SK-N-SH (cell line): ENCODE results near the gene ADCY9. TPM values are rescaled to one million over a fixed set of nuclear protein-coding genes. Genes with fewer than 3 reads are reported as not detected.

Experiments used
- CTCF ChIA-PET: fragments of 300-600, 350-600 bp; formaldehyde crosslinking; extraction: SDS; loops from one replicate; lab custom pipeline; 2021; lab: Yijun Ruan, JAX
- POLR2A ChIA-PET: fragments of 350-600 bp; sonication (Branson Sonifier 250); formaldehyde crosslinking; extraction: SDS; loops from one replicate; lab custom pipeline; 2020; ENCODE audit warnings: antibody characterized with exemption, inconsistent platforms; lab: Yijun Ruan, JAX
- DNase-seq: peaks from one replicate; pipeline ENCODE4 v3.0.0; 2012
- H2AFZ ChIP-seq: fragments of 200-600 bp; sonication (generic); 2 replicates; pipeline ENCODE4 v1.8.1; 2016; ENCODE audit warnings: antibody characterized with exemption, mild to moderate bottlenecking, low read depth
- H3F3A ChIP-seq: fragments of 200-600 bp; sonication (generic); replicated peaks from 2 replicates; pipeline ENCODE3; 2016; ENCODE audit warnings: antibody characterized with exemption, mild to moderate bottlenecking; ENCODE audit not compliant: insufficient read depth
- H3K27ac ChIP-seq, 2 experiments: fragments of 200-500 bp in 1 of 2; fragments of 200-600 bp in 1 of 2; sonication (Bioruptor generic) in 1 of 2; sonication (generic), shearing (Covaris generic) in 1 of 2; 2 replicates each; pipeline versions ENCODE4 v1.5.1 to v1.6.1; 2014 to 2016; ENCODE audit warnings: low read depth in 2 of 2, inconsistent platforms in 1 of 2, low read length in 1 of 2, mild to moderate bottlenecking in 1 of 2, mixed read lengths in 1 of 2
- H3K27me3 ChIP-seq: fragments of 200-600 bp; sonication (generic), shearing (Covaris generic); 2 replicates; pipeline ENCODE4 v1.6.1; 2016; ENCODE audit warnings: mixed run types; ENCODE audit not compliant: insufficient read depth
- H3K36me3 ChIP-seq, 2 experiments: fragments of 200-500 bp in 1 of 2; fragments of 200-600 bp in 1 of 2; sonication (Bioruptor generic) in 1 of 2; sonication (generic) in 1 of 2; replicated peaks in 1 of 2; 2 replicates each; pipeline versions ENCODE3 to v1.5.1; 2014 to 2016; ENCODE audit warnings: low read length in 1 of 2, mild to moderate bottlenecking in 1 of 2; ENCODE audit not compliant: insufficient read depth in 2 of 2, control insufficient read depth in 1 of 2
- H3K4me1 ChIP-seq, 2 experiments: fragments of 200-500 bp in 1 of 2; fragments of 200-600 bp in 1 of 2; sonication (Bioruptor generic) in 1 of 2; sonication (generic), shearing (Covaris generic) in 1 of 2; 2 replicates each; pipeline versions ENCODE4 v1.5.1 to v1.6.1; 2014 to 2016; ENCODE audit warnings: low read depth in 1 of 2, low read length in 1 of 2, mixed run types in 1 of 2; ENCODE audit not compliant: insufficient read depth in 2 of 2, control insufficient read depth in 1 of 2
- H3K4me2 ChIP-seq: fragments of 200-600 bp; sonication (generic), shearing (Covaris generic); 2 replicates; pipeline ENCODE4 v1.6.1; 2017; ENCODE audit warnings: mixed run types
- H3K4me3 ChIP-seq, 2 experiments: fragments of 200-500 bp in 1 of 2; fragments of 200-600 bp in 1 of 2; sonication (Bioruptor generic) in 1 of 2; sonication (generic), shearing (Covaris generic) in 1 of 2; 2 replicates each; pipeline versions ENCODE4 v1.5.1 to v1.8.1; 2014 to 2016; ENCODE audit warnings: low read depth in 2 of 2, inconsistent platforms in 1 of 2, low read length in 1 of 2, mild to moderate bottlenecking in 1 of 2, mixed read lengths in 1 of 2, moderate library complexity in 1 of 2
- H3K79me2 ChIP-seq: fragments of 200-600 bp; sonication (generic); 2 replicates; pipeline ENCODE4 v1.8.1; 2017; ENCODE audit warnings: mild to moderate bottlenecking; ENCODE audit not compliant: insufficient read depth
- H3K9ac ChIP-seq: fragments of 200-600 bp; sonication (generic); 2 replicates; pipeline ENCODE4 v1.6.1; 2017; ENCODE audit warnings: mixed run types
- H3K9me2 ChIP-seq: fragments of 200-600 bp; sonication (generic); 2 replicates; pipeline ENCODE4 v1.6.1; 2017; ENCODE audit warnings: mixed run types
- H3K9me3 ChIP-seq: fragments of 200-600 bp; sonication (generic); 2 replicates; pipeline ENCODE4 v1.6.1; 2017; ENCODE audit warnings: mixed run types, mild to moderate bottlenecking, moderate library complexity
- H4K20me1 ChIP-seq: fragments of 200-600 bp; sonication (generic); 2 replicates; pipeline ENCODE4 v1.6.1; 2017; ENCODE audit warnings: mild to moderate bottlenecking, mixed run types; ENCODE audit not compliant: insufficient read depth
- ELF1 ChIP-seq: IDR thresholded peaks from 2 replicates; pipeline ENCODE4 v1.4.0; 2012
- EP300 ChIP-seq, 2 experiments: IDR thresholded peaks; 2 replicates each; pipeline versions ENCODE4 v1.4.0 to v1.6.1; 2012; ENCODE audit warnings: borderline replicate concordance in 1 of 2, low read depth in 1 of 2, low read length in 1 of 2
- EZH2phosphoT487 ChIP-seq: fragments of 200-600 bp; sonication (generic); IDR thresholded peaks from 2 replicates; pipeline ENCODE4 v1.6.1; 2017; ENCODE audit warnings: low read depth, mixed run types, mild to moderate bottlenecking, antibody characterized with exemption, moderate library complexity, borderline replicate concordance
- FOSL2 ChIP-seq: IDR thresholded peaks from 2 replicates; pipeline ENCODE4 v1.4.0; 2012; ENCODE audit warnings: low read depth, mild to moderate bottlenecking, moderate library complexity, borderline replicate concordance
- GATA2 ChIP-seq: sonication (generic); formaldehyde crosslinking; IDR thresholded peaks from 2 replicates; pipeline ENCODE4 v1.5.0; 2020; ENCODE audit warnings: mild to moderate bottlenecking, missing genetic modification reagents
- NFIC ChIP-seq: IDR thresholded peaks from 2 replicates; pipeline ENCODE4 v1.4.0; 2012; ENCODE audit warnings: borderline replicate concordance
- NRF1 ChIP-seq: IDR thresholded peaks from 2 replicates; pipeline ENCODE4 v1.6.1; 2012; ENCODE audit warnings: low read depth, mild to moderate bottlenecking, low read length
- RAD21 ChIP-seq: IDR thresholded peaks from 2 replicates; pipeline ENCODE4 v1.6.1; 2012; ENCODE audit warnings: mild to moderate bottlenecking, low read length
- RXRA ChIP-seq: IDR thresholded peaks from 2 replicates; pipeline ENCODE4 v1.4.0; 2012; ENCODE audit warnings: low read depth, mild to moderate bottlenecking, borderline replicate concordance
- SMC3 ChIP-seq: IDR thresholded peaks from 2 replicates; pipeline ENCODE4 v1.6.1; 2012; ENCODE audit warnings: low read depth, low read length, improper control_type of control experiment
- TAF1 ChIP-seq: IDR thresholded peaks from 2 replicates; pipeline ENCODE4 v1.6.1; 2012; ENCODE audit warnings: low read depth, mild to moderate bottlenecking, low read length, moderate library complexity, borderline replicate concordance
- YY1 ChIP-seq: IDR thresholded peaks from 2 replicates; pipeline ENCODE4 v1.4.0; 2012; ENCODE audit warnings: low read depth, mild to moderate bottlenecking
- WGBS: methylation state at CpG from one replicate; pipeline ENCODE4 v1.1.6; 2017; ENCODE audit warnings: low lambda C conversion rate; 5-methylcytosine and 5-hydroxymethylcytosine counted together
- polyA plus RNA-seq, 3 experiments: library from polyadenylated mRNA; depleted of rRNA; stranded (reverse); fragments of >200 nt; gene quantifications; 2 replicates each; pipeline ENCODE4 v1.2.3, GENCODE V29; 2012
- TF ChIP-seq, protein P1 (sequence below): IDR thresholded peaks from 2 replicates; pipeline ENCODE4 v1.4.0; 2012; ENCODE audit warnings: low read depth
- TF ChIP-seq, protein P2 (sequence below): fragments of 200-600 bp; sonication (generic); IDR thresholded peaks from 2 replicates; pipeline ENCODE4 v1.6.1; 2017; ENCODE audit warnings: antibody characterized with exemption, mild to moderate bottlenecking, moderate library complexity
- TF ChIP-seq, protein P3 (sequence below): IDR thresholded peaks from 2 replicates; pipeline ENCODE4 v1.4.0; 2012; ENCODE audit warnings: low read depth, borderline replicate concordance
- TF ChIP-seq, protein P4 (sequence below): IDR thresholded peaks from 2 replicates; pipeline ENCODE4 v1.4.0; 2012; ENCODE audit warnings: low read depth, borderline replicate concordance

Gene ADCY9
- polyA plus RNA-seq, 1 of the 3 experiments (the other 2 are of a cell fraction), result 5.2 TPM

DNA sequence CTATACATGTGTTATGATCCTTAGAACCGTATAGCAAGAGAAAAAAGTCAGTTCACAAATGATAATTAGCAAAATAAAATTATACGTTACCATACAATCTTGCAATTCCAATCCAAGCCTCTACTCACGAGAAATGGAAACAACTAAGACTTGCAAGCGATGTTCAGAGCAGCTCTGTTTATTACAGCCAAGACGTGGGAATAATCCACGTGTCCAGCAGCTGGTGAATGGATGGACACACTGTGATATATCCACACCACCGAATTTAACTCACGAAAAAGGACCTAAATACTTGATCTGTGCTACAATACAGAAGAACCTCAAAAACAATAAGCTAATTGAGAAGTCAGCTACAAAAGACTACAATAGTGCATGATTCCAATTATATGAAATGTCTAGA is 88.1 kb downstream of the ADCY9 start:
- no peak overlapping the region for H3K9ac ChIP-seq
- DNase-seq, result no peak
- CTCF ChIA-PET, result no interaction called here
- H3K4me2 ChIP-seq, result no peak overlapping the region
- no peak for TF ChIP-seq RXRA
- no peak for TF ChIP-seq GATA2 (CRISPR knock-in tag)
- TF ChIP-seq, protein P1, sequence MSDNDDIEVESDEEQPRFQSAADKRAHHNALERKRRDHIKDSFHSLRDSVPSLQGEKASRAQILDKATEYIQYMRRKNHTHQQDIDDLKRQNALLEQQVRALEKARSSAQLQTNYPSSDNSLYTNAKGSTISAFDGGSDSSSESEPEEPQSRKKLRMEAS, result no peak
- TF ChIP-seq EP300 (IDR thresholded peaks at IDR 0.05; ENCODE audit: borderline replicate concordance in 1 of 2, low read depth in 1 of 2, low read length in 1 of 2), result no peak
- no peak for TF ChIP-seq RAD21
- TF ChIP-seq, protein P2, sequence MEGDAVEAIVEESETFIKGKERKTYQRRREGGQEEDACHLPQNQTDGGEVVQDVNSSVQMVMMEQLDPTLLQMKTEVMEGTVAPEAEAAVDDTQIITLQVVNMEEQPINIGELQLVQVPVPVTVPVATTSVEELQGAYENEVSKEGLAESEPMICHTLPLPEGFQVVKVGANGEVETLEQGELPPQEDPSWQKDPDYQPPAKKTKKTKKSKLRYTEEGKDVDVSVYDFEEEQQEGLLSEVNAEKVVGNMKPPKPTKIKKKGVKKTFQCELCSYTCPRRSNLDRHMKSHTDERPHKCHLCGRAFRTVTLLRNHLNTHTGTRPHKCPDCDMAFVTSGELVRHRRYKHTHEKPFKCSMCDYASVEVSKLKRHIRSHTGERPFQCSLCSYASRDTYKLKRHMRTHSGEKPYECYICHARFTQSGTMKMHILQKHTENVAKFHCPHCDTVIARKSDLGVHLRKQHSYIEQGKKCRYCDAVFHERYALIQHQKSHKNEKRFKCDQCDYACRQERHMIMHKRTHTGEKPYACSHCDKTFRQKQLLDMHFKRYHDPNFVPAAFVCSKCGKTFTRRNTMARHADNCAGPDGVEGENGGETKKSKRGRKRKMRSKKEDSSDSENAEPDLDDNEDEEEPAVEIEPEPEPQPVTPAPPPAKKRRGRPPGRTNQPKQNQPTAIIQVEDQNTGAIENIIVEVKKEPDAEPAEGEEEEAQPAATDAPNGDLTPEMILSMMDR, result no peak
- TF ChIP-seq, protein P3, sequence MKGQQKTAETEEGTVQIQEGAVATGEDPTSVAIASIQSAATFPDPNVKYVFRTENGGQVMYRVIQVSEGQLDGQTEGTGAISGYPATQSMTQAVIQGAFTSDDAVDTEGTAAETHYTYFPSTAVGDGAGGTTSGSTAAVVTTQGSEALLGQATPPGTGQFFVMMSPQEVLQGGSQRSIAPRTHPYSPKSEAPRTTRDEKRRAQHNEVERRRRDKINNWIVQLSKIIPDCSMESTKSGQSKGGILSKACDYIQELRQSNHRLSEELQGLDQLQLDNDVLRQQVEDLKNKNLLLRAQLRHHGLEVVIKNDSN, result no peak
- TF ChIP-seq NFIC, result no peak
- H3K4me1 ChIP-seq, result no peaks in the 10 kb centered on the region
- H3F3A ChIP-seq, result no peaks in the 10 kb centered on the region
- H4K20me1 ChIP-seq, result no peaks in the 10 kb centered on the region
- no peak overlapping the region for H3K4me3 ChIP-seq
- no peaks in the 10 kb centered on the region for H3K27me3 ChIP-seq
- H3K9me2 ChIP-seq, result no peaks in the 10 kb centered on the region
- no peaks in the 10 kb centered on the region for H3K9me3 ChIP-seq
- POLR2A ChIA-PET, result no interaction called here
- H3K79me2 ChIP-seq, result no peaks in the 10 kb centered on the region
- 89% methylated on average over 8 of the region's 8 CpGs for WGBS
- no peak overlapping the region for H2AFZ ChIP-seq
- H3K36me3 ChIP-seq, result no peaks in the 10 kb centered on the region
- H3K27ac ChIP-seq, result no peak overlapping the region

DNA sequence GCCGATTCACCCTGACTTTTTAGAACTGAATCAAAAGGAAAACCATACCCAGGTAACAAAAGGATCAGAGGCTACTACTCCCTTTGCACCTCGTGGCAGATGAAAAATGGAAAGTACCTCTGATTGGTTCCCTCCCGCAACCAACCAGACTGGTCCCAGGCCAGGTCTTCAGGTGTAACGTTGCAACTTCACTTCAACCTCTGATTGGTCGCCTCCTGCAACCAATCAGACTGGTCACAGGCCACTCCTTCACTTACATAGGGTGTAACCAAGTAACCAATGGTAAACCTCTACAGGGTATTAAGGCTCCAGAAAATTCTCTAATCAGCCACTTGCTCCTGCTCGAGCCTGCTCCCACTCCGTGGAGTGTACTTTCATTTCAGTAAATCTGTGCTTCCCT is 89.4 kb downstream of the ADCY9 start:
- no peaks in the 10 kb centered on the region for H3K27me3 ChIP-seq
- H2AFZ ChIP-seq, result no peak overlapping the region
- H3K4me2 ChIP-seq, result no peak overlapping the region
- no peaks in the 10 kb centered on the region for H4K20me1 ChIP-seq
- H3K4me1 ChIP-seq, result no peaks in the 10 kb centered on the region
- CTCF ChIA-PET, result no interaction called here
- H3K9me3 ChIP-seq, result no peaks in the 10 kb centered on the region
- H3K9me2 ChIP-seq, result no peaks in the 10 kb centered on the region
- TF ChIP-seq EZH2phosphoT487 (no peak), FOSL2 (no peak), YY1 (no peak), NRF1 (no peak), SMC3 (no peak), EP300 (IDR thresholded peaks at IDR 0.05; ENCODE audit: borderline replicate concordance in 1 of 2, low read depth in 1 of 2, low read length in 1 of 2) (no peak), ELF1 (no peak), TAF1 (no peak)
- TF ChIP-seq, protein P3, result no peak
- TF ChIP-seq, protein P4, sequence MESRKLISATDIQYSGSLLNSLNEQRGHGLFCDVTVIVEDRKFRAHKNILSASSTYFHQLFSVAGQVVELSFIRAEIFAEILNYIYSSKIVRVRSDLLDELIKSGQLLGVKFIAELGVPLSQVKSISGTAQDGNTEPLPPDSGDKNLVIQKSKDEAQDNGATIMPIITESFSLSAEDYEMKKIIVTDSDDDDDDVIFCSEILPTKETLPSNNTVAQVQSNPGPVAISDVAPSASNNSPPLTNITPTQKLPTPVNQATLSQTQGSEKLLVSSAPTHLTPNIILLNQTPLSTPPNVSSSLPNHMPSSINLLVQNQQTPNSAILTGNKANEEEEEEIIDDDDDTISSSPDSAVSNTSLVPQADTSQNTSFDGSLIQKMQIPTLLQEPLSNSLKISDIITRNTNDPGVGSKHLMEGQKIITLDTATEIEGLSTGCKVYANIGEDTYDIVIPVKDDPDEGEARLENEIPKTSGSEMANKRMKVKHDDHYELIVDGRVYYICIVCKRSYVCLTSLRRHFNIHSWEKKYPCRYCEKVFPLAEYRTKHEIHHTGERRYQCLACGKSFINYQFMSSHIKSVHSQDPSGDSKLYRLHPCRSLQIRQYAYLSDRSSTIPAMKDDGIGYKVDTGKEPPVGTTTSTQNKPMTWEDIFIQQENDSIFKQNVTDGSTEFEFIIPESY, result no peak
- TF ChIP-seq, all 33 proteins: peak for 0
- Histone ChIP-seq H3K36me3 (no peaks in the 10 kb centered on the region), H3K79me2 (no peaks in the 10 kb centered on the region), H3K4me3 (no peak overlapping the region), H3K9ac (no peak overlapping the region), H3K27ac (no peak overlapping the region), H3F3A (no peaks in the 10 kb centered on the region)
- DNase-seq, result no peak
- WGBS, result 86% methylated on average over 7 of the region's 7 CpGs
- POLR2A ChIA-PET, result no interaction called here
